GM12878 (cell line): ENCODE data around the gene DNAJB6. TPM values are rescaled to one million over a fixed set of nuclear protein-coding genes. Genes with fewer than 3 reads are reported as not detected.

Source experiments
- BHLHE40 ChIP-seq, 2 experiments: fragments of 450-650 bp in 1 of 2; IDR thresholded peaks; 2 replicates each; pipeline ENCODE4 v1.6.1; 2011 to 2017; ENCODE audit warnings: low read depth in 2 of 2, borderline replicate concordance in 1 of 2, improper control_type of control experiment in 1 of 2, low read length in 1 of 2, mild to moderate bottlenecking in 1 of 2
- BMI1 ChIP-seq: fragments of 450-650 bp; IDR thresholded peaks from 2 replicates; pipeline ENCODE4 v1.6.1; 2016; ENCODE audit warnings: mild to moderate bottlenecking, moderate library complexity, borderline replicate concordance
- BRCA1 ChIP-seq: IDR thresholded peaks from 2 replicates; pipeline ENCODE4 v1.6.1; 2011; ENCODE audit warnings: low read depth, low read length, improper control_type of control experiment
- NFXL1 ChIP-seq: fragments of 450-650 bp; IDR thresholded peaks from 2 replicates; pipeline ENCODE4 v1.6.1; 2017; ENCODE audit warnings: antibody characterized with exemption, mild to moderate bottlenecking, borderline replicate concordance
- NRF1 ChIP-seq: conservative IDR thresholded peaks from 2 replicates; pipeline ENCODE4 v1.6.1; 2011; ENCODE audit warnings: mild to moderate bottlenecking, low read depth, low read length, improper control_type of control experiment
- SMAD5 ChIP-seq: IDR thresholded peaks from 2 replicates; pipeline ENCODE4 v1.6.1; 2016; ENCODE audit warnings: antibody characterized with exemption, low read depth
- TCF3 ChIP-seq: IDR thresholded peaks from 2 replicates; pipeline ENCODE4 v1.6.1; 2012; ENCODE audit warnings: low read depth, mild to moderate bottlenecking, low read length, borderline replicate concordance; ENCODE audit not compliant: insufficient read depth
- TCF7 ChIP-seq: IDR thresholded peaks from 2 replicates; pipeline ENCODE4 v1.6.1; 2014; ENCODE audit warnings: antibody characterized with exemption, borderline replicate concordance
- polyA plus RNA-seq, 11 experiments: library from polyadenylated mRNA; depleted of rRNA in 4 of 11; unstranded in 6 of 11; stranded (reverse) in 5 of 11; fragments of >200 nt; fragmentation: Nextera tagmentation in 4 of 11; fragmentation: Illumina TruSeq in 1 of 11; extraction: Ambion mirVana in 4 of 11; extraction: Trizol in 1 of 11; gene quantifications; 1 replicate in 1 of 11; 2 replicates in 10 of 11; pipeline versions ENCODE4 v1.2.1 to v1.2.3, GENCODE V29; 2011 to 2016; ENCODE audit warnings: inconsistent platforms in 2 of 11, missing spikeins in 2 of 11, low read depth in 1 of 11
- total RNA-seq, 4 experiments: library from RNA; depleted of rRNA in 3 of 4; stranded (reverse); fragments of >200 nt in 3 of 4; fragmentation: Illumina TruSeq in 1 of 4; extraction: Trizol in 1 of 4; gene quantifications; 2 replicates each; pipeline versions ENCODE4 v1.2.1 to v1.2.3, GENCODE V29; 2013 to 2021
- TF ChIP-seq, protein P1 (sequence below): IDR thresholded peaks from 2 replicates; pipeline ENCODE4 v1.6.1; 2012; ENCODE audit warnings: improper control_type of control experiment, low read depth, low read length; ENCODE audit not compliant: insufficient replicate concordance
- TF ChIP-seq, protein P2 (sequence below): IDR thresholded peaks from 2 replicates; pipeline ENCODE4 v1.6.1; 2012; ENCODE audit warnings: low read depth, low read length, improper control_type of control experiment
- TF ChIP-seq, protein P3 (sequence below): fragments of 450-650 bp; IDR thresholded peaks from 2 replicates; pipeline ENCODE4 v1.6.1; 2017; ENCODE audit warnings: antibody characterized with exemption, mild to moderate bottlenecking, moderate library complexity
- TF ChIP-seq, protein P4 (sequence below): IDR thresholded peaks from 2 replicates; pipeline ENCODE4 v1.6.1; 2012; ENCODE audit warnings: low read depth, low read length, improper control_type of control experiment
- TF ChIP-seq, protein P5 (sequence below): fragments of 450-650 bp; IDR thresholded peaks from 2 replicates; pipeline ENCODE4 v1.6.1; 2018; ENCODE audit warnings: borderline replicate concordance, mild to moderate bottlenecking; ENCODE audit not compliant: partially characterized antibody

DNAJB6 gene
- total and polyA plus RNA-seq, 10 of the 15 experiments (the other 5 are each of a cell fraction or from before 2014, with no cell fraction given): 34.5 to 117 (median 53.1) TPM

DNA sequence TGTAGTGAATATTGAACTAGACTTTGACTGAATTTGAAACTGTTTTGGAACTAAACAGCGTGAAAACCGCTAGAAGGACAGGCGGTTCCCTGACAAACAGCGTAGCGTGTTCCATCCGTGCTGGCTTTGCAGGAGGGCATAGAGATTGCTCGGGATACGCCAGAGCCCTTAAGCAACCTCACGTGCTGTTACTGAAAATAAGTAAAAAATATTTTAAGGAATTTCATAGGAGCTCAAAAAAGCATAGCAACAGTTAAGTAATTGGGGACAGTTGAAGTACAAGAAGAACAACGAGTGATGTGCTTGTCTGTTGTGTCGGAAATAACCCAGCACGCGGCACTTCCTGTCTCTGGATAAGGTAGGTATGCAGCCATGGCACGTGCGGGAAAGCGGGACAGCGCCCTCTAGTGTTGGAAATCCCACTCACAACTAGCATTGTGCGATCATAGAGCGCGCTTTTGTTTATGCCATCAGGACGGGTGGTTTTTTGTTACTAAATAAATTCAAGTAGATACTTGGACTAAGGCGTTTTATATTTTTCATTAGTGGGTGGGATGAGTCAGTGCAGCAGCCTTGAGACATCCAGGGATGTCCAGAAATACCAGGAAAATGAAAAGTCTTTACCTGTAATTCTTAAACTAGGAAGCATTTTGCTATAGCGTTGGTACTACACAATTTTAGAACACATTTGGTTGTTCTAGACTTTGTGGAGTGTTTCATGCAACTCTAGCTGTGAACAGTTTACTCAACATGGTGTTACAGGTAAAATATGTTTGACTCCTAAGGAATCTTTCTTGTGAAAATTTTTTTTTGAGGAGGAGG is 50.4 kb downstream of the DNAJB6 start (continued):
- TF ChIP-seq, protein P1, sequence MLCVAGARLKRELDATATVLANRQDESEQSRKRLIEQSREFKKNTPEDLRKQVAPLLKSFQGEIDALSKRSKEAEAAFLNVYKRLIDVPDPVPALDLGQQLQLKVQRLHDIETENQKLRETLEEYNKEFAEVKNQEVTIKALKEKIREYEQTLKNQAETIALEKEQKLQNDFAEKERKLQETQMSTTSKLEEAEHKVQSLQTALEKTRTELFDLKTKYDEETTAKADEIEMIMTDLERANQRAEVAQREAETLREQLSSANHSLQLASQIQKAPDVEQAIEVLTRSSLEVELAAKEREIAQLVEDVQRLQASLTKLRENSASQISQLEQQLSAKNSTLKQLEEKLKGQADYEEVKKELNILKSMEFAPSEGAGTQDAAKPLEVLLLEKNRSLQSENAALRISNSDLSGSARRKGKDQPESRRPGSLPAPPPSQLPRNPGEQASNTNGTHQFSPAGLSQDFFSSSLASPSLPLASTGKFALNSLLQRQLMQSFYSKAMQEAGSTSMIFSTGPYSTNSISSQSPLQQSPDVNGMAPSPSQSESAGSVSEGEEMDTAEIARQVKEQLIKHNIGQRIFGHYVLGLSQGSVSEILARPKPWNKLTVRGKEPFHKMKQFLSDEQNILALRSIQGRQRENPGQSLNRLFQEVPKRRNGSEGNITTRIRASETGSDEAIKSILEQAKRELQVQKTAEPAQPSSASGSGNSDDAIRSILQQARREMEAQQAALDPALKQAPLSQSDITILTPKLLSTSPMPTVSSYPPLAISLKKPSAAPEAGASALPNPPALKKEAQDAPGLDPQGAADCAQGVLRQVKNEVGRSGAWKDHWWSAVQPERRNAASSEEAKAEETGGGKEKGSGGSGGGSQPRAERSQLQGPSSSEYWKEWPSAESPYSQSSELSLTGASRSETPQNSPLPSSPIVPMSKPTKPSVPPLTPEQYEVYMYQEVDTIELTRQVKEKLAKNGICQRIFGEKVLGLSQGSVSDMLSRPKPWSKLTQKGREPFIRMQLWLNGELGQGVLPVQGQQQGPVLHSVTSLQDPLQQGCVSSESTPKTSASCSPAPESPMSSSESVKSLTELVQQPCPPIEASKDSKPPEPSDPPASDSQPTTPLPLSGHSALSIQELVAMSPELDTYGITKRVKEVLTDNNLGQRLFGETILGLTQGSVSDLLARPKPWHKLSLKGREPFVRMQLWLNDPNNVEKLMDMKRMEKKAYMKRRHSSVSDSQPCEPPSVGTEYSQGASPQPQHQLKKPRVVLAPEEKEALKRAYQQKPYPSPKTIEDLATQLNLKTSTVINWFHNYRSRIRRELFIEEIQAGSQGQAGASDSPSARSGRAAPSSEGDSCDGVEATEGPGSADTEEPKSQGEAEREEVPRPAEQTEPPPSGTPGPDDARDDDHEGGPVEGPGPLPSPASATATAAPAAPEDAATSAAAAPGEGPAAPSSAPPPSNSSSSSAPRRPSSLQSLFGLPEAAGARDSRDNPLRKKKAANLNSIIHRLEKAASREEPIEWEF: no peak
- TF ChIP-seq, protein P2, sequence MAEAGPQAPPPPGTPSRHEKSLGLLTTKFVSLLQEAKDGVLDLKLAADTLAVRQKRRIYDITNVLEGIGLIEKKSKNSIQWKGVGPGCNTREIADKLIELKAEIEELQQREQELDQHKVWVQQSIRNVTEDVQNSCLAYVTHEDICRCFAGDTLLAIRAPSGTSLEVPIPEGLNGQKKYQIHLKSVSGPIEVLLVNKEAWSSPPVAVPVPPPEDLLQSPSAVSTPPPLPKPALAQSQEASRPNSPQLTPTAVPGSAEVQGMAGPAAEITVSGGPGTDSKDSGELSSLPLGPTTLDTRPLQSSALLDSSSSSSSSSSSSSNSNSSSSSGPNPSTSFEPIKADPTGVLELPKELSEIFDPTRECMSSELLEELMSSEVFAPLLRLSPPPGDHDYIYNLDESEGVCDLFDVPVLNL: no peak
- TF ChIP-seq, protein P3, sequence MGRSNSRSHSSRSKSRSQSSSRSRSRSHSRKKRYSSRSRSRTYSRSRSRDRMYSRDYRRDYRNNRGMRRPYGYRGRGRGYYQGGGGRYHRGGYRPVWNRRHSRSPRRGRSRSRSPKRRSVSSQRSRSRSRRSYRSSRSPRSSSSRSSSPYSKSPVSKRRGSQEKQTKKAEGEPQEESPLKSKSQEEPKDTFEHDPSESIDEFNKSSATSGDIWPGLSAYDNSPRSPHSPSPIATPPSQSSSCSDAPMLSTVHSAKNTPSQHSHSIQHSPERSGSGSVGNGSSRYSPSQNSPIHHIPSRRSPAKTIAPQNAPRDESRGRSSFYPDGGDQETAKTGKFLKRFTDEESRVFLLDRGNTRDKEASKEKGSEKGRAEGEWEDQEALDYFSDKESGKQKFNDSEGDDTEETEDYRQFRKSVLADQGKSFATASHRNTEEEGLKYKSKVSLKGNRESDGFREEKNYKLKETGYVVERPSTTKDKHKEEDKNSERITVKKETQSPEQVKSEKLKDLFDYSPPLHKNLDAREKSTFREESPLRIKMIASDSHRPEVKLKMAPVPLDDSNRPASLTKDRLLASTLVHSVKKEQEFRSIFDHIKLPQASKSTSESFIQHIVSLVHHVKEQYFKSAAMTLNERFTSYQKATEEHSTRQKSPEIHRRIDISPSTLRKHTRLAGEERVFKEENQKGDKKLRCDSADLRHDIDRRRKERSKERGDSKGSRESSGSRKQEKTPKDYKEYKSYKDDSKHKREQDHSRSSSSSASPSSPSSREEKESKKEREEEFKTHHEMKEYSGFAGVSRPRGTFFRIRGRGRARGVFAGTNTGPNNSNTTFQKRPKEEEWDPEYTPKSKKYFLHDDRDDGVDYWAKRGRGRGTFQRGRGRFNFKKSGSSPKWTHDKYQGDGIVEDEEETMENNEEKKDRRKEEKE: no peak
- TF ChIP-seq NRF1: no peak
- TF ChIP-seq BMI1: no peak
- TF ChIP-seq, protein P4, sequence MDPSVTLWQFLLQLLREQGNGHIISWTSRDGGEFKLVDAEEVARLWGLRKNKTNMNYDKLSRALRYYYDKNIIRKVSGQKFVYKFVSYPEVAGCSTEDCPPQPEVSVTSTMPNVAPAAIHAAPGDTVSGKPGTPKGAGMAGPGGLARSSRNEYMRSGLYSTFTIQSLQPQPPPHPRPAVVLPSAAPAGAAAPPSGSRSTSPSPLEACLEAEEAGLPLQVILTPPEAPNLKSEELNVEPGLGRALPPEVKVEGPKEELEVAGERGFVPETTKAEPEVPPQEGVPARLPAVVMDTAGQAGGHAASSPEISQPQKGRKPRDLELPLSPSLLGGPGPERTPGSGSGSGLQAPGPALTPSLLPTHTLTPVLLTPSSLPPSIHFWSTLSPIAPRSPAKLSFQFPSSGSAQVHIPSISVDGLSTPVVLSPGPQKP: peak; percentile 10; the same call in 1 of the 2 replicates
- TF ChIP-seq TCF3: no peak
- no peak for TF ChIP-seq TCF7
- no peak for TF ChIP-seq SMAD5
- TF ChIP-seq BHLHE40 (IDR thresholded peaks at IDR 0.05; ENCODE audit: borderline replicate concordance in 1 of 2, low read depth in 2 of 2, low read length in 1 of 2): peak; percentile 97 to 99
- TF ChIP-seq NFXL1: no peak
- TF ChIP-seq BRCA1: no peak
- TF ChIP-seq, protein P5, sequence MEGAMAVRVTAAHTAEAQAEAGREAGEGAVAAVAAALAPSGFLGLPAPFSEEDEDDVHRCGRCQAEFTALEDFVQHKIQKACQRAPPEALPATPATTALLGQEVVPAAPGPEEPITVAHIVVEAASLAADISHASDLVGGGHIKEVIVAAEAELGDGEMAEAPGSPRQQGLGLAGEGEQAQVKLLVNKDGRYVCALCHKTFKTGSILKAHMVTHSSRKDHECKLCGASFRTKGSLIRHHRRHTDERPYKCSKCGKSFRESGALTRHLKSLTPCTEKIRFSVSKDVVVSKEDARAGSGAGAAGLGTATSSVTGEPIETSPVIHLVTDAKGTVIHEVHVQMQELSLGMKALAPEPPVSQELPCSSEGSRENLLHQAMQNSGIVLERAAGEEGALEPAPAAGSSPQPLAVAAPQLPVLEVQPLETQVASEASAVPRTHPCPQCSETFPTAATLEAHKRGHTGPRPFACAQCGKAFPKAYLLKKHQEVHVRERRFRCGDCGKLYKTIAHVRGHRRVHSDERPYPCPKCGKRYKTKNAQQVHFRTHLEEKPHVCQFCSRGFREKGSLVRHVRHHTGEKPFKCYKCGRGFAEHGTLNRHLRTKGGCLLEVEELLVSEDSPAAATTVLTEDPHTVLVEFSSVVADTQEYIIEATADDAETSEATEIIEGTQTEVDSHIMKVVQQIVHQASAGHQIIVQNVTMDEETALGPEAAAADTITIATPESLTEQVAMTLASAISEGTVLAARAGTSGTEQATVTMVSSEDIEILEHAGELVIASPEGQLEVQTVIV: no peak
